ENCODE results near the gene PURA.
A peak's percentile ranks its signal among the peaks of the same experiment; 100 is the strongest.

The PURA gene

DNA sequence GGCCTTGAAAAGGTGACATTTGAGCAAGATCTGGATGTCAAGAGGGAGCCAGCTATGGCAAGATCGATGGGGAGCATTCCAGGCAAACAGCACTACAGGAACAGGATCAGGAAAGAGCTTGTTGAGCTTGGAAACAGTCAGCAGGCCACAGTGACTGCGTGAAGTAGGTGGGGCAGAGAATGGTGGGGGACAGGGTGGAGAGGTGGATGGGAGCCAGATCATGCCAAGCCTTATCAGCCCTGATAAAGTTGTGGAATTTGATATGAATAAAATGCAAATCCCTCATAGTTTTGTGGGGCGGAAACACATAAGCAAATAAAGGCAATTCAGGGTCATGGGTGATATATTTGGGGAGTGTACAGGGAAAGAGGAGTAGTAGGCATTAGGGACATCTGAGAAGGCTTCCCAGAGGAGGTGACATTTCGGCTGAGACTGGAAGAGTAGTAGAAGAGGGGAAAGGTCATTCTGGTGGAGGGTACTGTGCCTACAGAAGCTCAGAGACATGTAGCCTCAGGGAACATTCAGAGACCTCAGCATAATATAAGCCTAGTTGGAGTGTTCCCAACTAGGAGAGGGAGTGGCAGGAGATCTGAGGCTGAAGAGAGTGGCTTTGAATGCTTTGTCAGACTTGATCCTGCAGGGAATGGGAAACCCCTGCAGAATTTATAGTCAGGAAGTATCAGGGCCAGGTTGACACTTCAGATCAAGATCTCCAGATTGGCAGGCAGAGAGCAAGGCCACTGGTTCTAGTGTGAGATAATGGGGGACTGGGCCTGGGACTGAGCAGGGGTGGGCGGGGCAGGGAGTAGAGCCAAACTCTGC, 51.4 kb downstream of the PURA start:
- DNase-seq, result no peak

DNA sequence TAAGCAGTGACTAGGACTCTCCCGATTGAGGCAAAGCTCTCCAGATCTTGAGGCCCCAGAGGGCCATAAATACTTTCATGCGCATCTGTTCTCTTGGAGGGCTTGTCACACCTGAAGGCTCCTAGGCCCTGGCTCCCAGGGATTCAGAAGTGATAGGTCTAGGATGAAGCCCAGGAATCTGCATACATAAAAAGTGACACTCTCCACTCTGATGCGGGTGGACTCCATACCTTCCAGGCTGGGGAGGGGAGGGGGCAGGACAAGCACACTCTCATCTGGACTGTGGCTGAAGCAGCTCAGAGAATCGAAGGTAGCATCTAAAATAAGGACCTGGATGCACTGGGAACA, 52.0 kb downstream of the PURA start:
- no peak for DNase-seq

DNA sequence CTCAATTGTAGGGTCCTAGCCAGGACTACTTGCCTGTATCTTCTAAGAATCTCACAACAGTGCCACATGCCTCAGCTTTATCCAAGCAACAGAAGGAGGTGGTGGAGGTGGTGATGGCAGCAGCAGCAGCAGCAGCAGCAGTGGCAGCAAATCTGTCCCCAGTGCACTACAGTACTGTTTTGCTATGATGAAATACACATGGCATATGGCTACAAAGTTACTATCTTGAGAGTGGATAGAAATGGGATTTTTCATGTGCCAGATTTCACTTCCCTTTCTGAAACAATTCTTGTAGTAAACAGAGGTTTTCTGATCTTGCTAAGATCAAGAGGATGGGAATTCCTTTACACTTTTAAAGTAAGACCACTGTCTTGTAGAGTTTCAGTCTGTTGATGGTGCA, 53.0 kb downstream of the PURA start:
- DNase-seq, result no peak

DNA sequence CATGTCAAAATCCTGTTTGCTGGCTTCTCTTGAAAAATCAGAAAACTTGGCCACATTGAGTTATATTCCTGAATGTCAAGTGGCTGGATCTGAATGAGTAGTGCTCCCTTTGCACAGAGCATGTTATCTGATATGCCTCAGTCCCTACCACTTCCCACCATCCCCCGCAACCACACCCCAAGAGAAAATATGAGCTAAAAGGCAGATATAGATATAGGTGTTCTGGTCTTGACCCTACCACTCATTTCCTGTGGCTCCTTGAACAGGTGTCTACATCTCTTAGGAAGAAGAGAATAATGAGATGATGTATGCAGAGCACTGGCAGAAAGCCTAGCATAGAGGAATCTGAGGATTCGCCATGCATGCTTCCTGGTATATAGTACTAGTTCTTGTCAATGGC, 54.5 kb downstream of the PURA start:
- DNase-seq, result no peak

DNA sequence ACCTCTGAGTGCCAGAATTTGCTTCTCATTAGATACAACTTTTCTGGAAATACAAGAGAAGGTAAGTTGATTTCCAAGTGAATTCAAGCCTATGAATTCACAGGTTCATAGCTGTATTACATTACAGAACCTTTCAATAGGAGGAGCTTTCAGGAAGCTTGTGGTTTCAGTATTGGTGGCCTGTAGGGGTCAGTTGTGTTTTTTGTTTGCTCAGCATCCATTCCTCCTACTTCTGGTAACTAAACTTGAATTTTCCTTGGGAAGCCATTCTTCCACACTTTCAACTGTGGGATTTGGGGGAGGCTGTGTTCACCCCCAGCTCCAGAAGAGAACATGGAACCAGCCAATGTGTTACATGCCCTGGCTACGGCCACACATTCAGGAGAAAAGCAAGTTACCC, 55.5 kb downstream of the PURA start:
- no peak for DNase-seq

DNA sequence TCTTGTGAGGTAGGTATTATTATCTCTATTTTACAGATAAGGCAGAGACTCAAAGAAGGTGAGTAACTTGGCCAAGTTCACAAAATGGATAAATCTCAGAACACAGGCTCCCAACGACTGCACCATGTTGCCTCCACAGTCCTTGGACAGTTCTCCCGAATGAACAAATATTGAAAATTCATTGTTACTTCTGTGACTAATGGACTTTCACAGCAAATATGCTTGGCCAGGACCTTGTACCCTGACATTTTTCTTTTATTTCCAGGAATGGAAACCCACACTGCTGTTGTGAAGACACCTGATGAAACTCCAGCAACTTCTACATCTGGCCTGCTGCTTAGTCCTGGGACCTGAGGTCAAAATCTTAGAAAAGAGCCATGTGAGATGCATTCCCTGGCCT, 58.6 kb downstream of the PURA start:
- no peak for DNase-seq

DNA sequence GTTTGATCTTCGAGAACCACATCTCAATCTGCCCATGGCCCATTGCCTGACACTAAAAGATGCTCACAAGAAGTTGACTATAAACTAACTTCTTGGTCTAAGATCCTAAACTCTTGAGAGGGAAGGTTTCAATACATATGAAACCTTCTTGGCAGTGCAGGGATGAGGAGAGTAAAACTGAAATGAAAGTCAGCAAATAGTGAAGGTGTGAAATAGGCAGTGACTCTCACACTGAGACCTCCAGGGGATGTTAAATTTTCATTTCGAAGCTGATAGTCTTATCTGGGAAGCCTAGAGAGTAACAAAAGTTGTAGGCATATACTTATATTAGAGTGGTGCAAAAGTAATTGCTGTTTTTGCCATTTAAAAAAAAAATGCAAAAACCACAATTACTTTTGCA, 60.1 kb downstream of the PURA start:
- no peak for DNase-seq

DNA sequence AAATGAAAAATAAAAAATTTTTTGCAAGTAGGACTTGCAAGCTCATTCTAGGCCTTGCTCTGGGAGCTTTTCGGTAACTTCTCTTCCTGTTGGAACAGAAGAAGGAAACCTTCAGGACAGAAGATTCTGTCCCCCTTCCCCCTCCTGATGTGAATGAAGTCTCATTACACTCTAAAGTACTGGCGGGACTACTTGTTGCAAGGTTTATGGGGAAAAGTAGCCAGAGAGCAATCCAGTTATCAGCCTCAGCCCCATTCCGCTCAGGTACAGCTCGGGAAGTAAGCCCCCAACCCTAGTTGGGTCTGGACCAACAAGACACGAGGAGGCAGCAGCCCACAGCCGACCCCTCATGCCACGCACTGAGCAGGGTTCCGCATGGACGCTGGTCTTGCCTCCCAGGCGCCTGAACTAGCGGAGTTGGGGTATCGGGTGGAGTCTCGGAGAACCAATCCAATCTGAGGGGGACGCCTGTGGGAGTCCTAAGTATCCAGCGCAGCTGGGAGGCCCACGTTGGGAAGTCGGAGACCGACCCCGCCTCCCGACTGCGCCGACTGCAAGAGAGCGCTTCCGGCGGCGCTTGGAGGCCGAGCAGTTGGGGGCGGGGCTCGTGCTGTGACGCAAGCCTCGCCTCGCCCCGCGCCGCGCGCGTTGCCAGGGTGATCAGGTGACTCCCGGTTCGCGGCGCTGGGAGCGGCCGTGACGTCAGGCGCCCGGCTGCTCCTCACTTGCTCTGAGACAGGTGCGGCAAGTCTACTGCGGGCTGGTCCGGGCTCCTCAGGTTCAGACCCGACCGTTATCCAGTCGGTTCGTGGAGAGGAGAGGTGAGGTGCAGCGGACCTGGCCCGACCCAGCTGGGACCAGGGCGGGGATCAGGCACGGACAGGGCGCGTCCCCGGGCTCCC, 60.8 kb downstream of the PURA start, which contains the start of gene CYSTM1:
TSS of gene CYSTM1 (plus strand) at position 724 of the 902 bp plus-strand sequence. CDS start 19,278 bp downstream, outside the sequence.
- DNase-seq, result peak; percentile 67
